HG03342 (cell line): ENCODE results near the gene PGGT1B.
"Not testable (repeated sequence)": the region's sequence is repeated elsewhere in the genome, so short reads cannot be mapped to it uniquely, and the experiment has no call there.

Source experiments
- ATAC-seq: cut with Tn5 transposase; IDR thresholded peaks from one replicate; pipeline ENCODE4 v1.9.1; 2021; ENCODE audit warnings: mild to moderate bottlenecking, moderate library complexity; ENCODE audit not compliant: unreplicated experiment

The PGGT1B gene

GRCh38 chr5:115260248-115260647 is 2.4 kb downstream of the PGGT1B start:
- no peak for ATAC-seq

GRCh38 chr5:115257981-115258380 is 4.7 kb downstream of the PGGT1B start:
- ATAC-seq: no peak

- not testable (repeated sequence) for ATAC-seq
Measured at GRCh38 chr5:115249379-115249778, 13.3 kb downstream of the PGGT1B start.

- ATAC-seq: peak; percentile 64
Measured at GRCh38 chr5:115246361-115246991, 16.2 kb downstream of the PGGT1B start.

- ATAC-seq: peak; percentile 87
Measured at GRCh38 chr5:115243412-115243811, 19.3 kb downstream of the PGGT1B start.

- ATAC-seq: no peak
Measured at GRCh38 chr5:115241881-115242642, 20.6 kb downstream of the PGGT1B start.

GRCh38 chr5:115237066-115237465 is 25.6 kb downstream of the PGGT1B start:
- ATAC-seq: no peak

- ATAC-seq: no peak
Measured at GRCh38 chr5:115236599-115236998, 26.1 kb downstream of the PGGT1B start.

GRCh38 chr5:115231598-115231997 is 31.1 kb downstream of the PGGT1B start:
- no peak for ATAC-seq

GRCh38 chr5:115229606-115230005 is 33.1 kb downstream of the PGGT1B start:
- ATAC-seq: no peak

- ATAC-seq: no peak
Measured at GRCh38 chr5:115227281-115227680, 35.4 kb downstream of the PGGT1B start.

GRCh38 chr5:115214541-115214940 is 48.1 kb downstream of the PGGT1B start:
- no peak for ATAC-seq

- peak; percentile 100 for ATAC-seq
Measured at GRCh38 chr5:115209279-115209678, 53.4 kb downstream of the PGGT1B start.

- ATAC-seq: no peak
Measured at GRCh38 chr5:115202952-115203351, 59.7 kb downstream of the PGGT1B start.

- no peak for ATAC-seq
Measured at GRCh38 chr5:115196161-115196560, 66.5 kb downstream of the PGGT1B start.

GRCh38 chr5:115194676-115195075 is 68.0 kb downstream of the PGGT1B start:
- ATAC-seq: no peak

- ATAC-seq: no peak
Measured at GRCh38 chr5:115193295-115193694, 69.4 kb downstream of the PGGT1B start.

- no peak for ATAC-seq
Measured at GRCh38 chr5:115192098-115192497, 70.6 kb downstream of the PGGT1B start.

GRCh38 chr5:115191474-115192031 is 71.1 kb downstream of the PGGT1B start:
- no peak for ATAC-seq

GRCh38 chr5:115190388-115190787 is 72.3 kb downstream of the PGGT1B start:
- ATAC-seq: no peak

GRCh38 chr5:115189866-115190265 is 72.8 kb downstream of the PGGT1B start:
- no peak for ATAC-seq

GRCh38 chr5:115186794-115187193 is 75.9 kb downstream of the PGGT1B start:
- no peak for ATAC-seq
